ENCODE measurements around the gene TCTN3.
A peak's percentile ranks its signal among the peaks of the same experiment; 100 is the strongest.

The TCTN3 gene

DNA sequence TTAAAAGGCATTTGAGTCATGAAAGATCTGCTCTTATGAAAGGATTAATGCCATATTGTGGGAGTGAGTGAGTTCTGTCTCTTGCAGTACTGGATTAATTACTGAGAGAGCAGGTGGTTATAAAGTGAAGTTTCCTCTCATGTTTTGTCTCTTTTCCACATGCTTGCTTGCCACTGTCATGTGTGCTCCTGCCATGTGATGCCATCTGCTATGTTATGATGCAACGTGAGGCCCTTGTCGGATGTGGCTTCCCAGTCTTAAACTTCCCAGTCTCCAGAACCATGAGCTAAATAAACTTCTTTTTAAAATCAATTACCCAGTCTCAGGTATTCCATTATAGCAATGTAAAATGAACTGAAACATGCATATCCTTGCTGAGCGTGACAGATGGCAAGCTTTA, 22.7 kb upstream of the TCTN3 start:
- TF ChIP-seq, protein P1, sequence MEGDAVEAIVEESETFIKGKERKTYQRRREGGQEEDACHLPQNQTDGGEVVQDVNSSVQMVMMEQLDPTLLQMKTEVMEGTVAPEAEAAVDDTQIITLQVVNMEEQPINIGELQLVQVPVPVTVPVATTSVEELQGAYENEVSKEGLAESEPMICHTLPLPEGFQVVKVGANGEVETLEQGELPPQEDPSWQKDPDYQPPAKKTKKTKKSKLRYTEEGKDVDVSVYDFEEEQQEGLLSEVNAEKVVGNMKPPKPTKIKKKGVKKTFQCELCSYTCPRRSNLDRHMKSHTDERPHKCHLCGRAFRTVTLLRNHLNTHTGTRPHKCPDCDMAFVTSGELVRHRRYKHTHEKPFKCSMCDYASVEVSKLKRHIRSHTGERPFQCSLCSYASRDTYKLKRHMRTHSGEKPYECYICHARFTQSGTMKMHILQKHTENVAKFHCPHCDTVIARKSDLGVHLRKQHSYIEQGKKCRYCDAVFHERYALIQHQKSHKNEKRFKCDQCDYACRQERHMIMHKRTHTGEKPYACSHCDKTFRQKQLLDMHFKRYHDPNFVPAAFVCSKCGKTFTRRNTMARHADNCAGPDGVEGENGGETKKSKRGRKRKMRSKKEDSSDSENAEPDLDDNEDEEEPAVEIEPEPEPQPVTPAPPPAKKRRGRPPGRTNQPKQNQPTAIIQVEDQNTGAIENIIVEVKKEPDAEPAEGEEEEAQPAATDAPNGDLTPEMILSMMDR (IDR thresholded peaks at IDR 0.05) = no peak

GRCh38 chr10:95711492-95711891, 17.8 kb upstream of the TCTN3 start:
- Histone ChIP-seq H3K4me1 (ENCODE audit: control insufficient read depth in 1 of 2, insufficient read depth in 1 of 2, low read depth in 1 of 2, low read length in 1 of 2) (peaks cover 10 to 14% of the 10 kb centered on the region in 2 experiments), H3K4me3 (ENCODE audit: low read depth in 1 of 2, low read length in 1 of 2) (no peak overlapping the region), H3K9me3 (no peaks in the 10 kb centered on the region), H3K27ac (no peak overlapping the region), H3K36me3 (no peaks in the 10 kb centered on the region), H3K27me3 (no peaks in the 10 kb centered on the region)
- TF ChIP-seq, protein P1 (IDR thresholded peaks at IDR 0.05) = no peak

More for the DNA sequence above, 22.7 kb upstream of the TCTN3 start:
- no peak overlapping the region for H3K4me3 ChIP-seq (ENCODE audit: low read depth in 1 of 2, low read length in 1 of 2)
- peak overlapping the region; percentile 82 for H3K27ac ChIP-seq
- no peaks in the 10 kb centered on the region for H3K27me3 ChIP-seq
- no peaks in the 10 kb centered on the region for H3K36me3 ChIP-seq
- H3K9me3 ChIP-seq = no peaks in the 10 kb centered on the region
- peaks cover 56 to 62% of the 10 kb centered on the region in 2 experiments for H3K4me1 ChIP-seq (ENCODE audit: control insufficient read depth in 1 of 2, insufficient read depth in 1 of 2, low read depth in 1 of 2, low read length in 1 of 2)

DNA sequence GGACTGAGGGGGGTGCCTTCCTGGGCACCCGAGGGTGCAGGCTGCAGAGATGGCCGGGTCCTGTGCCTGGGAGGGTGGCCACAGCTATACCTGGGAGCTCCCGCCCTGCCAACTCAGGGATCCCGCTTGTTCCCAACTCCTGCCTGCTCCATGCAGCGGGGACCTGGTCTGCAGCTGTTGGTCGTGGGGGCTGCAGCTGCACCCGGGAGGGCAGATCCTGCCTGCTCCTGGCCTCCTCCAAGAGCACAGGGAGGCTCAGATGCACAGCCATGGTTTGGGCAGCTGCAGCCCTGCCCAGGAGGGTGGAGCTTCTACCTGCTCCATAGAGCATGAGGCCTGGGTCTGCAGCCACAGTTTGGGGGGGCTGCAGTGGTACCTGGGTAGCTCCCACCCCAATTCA, 13.3 kb upstream of the TCTN3 start:
- H3K9me3 ChIP-seq = no peaks in the 10 kb centered on the region
- no peaks in the 10 kb centered on the region for H3K36me3 ChIP-seq
- no peak overlapping the region for H3K27ac ChIP-seq
- no peaks in the 10 kb centered on the region for H3K4me1 ChIP-seq (ENCODE audit: control insufficient read depth in 1 of 2, insufficient read depth in 1 of 2, low read depth in 1 of 2, low read length in 1 of 2)
- TF ChIP-seq, protein P1 (IDR thresholded peaks at IDR 0.05) = no peak
- H3K27me3 ChIP-seq = no peaks in the 10 kb centered on the region
- no peak overlapping the region for H3K4me3 ChIP-seq (ENCODE audit: low read depth in 1 of 2, low read length in 1 of 2)

DNA sequence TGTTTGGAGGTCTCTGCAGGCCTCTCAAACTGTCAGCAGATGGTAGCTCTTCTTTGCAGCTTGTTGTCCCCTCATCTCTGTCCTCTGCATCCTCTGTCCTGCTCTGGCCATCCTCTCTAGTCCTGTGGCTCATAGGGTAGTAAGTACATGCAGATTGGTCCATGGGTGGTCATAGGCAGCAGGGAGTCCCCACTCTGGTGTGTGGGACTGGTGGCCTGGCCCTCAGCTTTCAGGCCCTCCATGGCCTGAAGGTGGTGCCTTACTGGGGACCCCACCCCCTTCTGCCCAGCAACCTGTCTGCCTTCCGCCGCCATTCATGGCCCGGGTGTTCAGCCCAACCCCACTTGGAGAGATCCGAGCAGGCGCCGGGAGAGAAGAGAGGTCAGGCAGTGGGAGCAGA, 12.8 kb upstream of the TCTN3 start:
- Histone ChIP-seq H3K4me1 (ENCODE audit: control insufficient read depth in 1 of 2, insufficient read depth in 1 of 2, low read depth in 1 of 2, low read length in 1 of 2) (no peaks in the 10 kb centered on the region), H3K36me3 (no peaks in the 10 kb centered on the region), H3K9me3 (no peaks in the 10 kb centered on the region), H3K4me3 (ENCODE audit: low read depth in 1 of 2, low read length in 1 of 2) (no peak overlapping the region), H3K27me3 (no peaks in the 10 kb centered on the region), H3K27ac (no peak overlapping the region)
- TF ChIP-seq, protein P1 (IDR thresholded peaks at IDR 0.05) = no peak

DNA sequence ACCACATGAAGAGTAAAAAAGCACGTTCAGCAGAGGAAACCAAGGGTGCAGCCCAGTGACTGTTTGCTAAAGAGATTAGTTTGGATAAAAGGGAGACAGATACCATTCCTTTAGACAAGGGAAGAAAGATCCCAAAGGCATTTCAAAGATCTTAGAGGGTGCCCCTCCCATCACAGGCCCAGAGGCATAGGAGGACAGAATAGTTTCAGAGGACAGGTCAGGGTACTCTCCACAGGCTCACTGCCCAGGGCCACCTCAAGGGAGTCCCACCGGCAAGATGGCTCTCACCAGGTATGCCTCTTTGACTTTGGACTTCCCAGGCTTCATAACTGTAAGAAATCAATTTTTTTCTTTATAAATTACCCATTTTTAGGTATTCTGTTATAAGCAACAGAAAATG, 4.7 kb upstream of the TCTN3 start:
- Histone ChIP-seq H3K27ac (peak overlapping the region; percentile 96), H3K4me1 (ENCODE audit: control insufficient read depth in 1 of 2, insufficient read depth in 1 of 2, low read depth in 1 of 2, low read length in 1 of 2) (peaks cover 37 to 42% of the 10 kb centered on the region in 2 experiments), H3K9me3 (no peaks in the 10 kb centered on the region), H3K4me3 (ENCODE audit: low read depth in 1 of 2, low read length in 1 of 2) (peak overlapping the region in 1 of 2 experiments; percentile 52), H3K27me3 (no peaks in the 10 kb centered on the region), H3K36me3 (no peaks in the 10 kb centered on the region)
- TF ChIP-seq, protein P1 (IDR thresholded peaks at IDR 0.05) = no peak

- TF ChIP-seq, protein P1 (IDR thresholded peaks at IDR 0.05) = peak; percentile 20
- peak overlapping the region; percentile 41 to 52 for H3K4me3 ChIP-seq (ENCODE audit: low read depth in 1 of 2, low read length in 1 of 2)
- peaks cover 41 to 46% of the 10 kb centered on the region in 2 experiments for H3K4me1 ChIP-seq (ENCODE audit: control insufficient read depth in 1 of 2, insufficient read depth in 1 of 2, low read depth in 1 of 2, low read length in 1 of 2)
- no peaks in the 10 kb centered on the region for H3K9me3 ChIP-seq
- no peaks in the 10 kb centered on the region for H3K27me3 ChIP-seq
- no peaks in the 10 kb centered on the region for H3K36me3 ChIP-seq
- H3K27ac ChIP-seq = peak overlapping the region; percentile 96
Measured at GRCh38 chr10:95697429-95697828, 3.7 kb upstream of the TCTN3 start.
